ENCODE measurements around the gene ZNF428. TPM values are rescaled to one million over a fixed set of nuclear protein-coding genes. Genes with fewer than 3 reads are reported as not detected.

The ZNF428 gene
- total RNA-seq, 2 donors from 2014 or later, result 21.5 to 27.4 TPM

- peak overlapping the region; percentile 90 to 91 for H3K9ac ChIP-seq (ENCODE audit: low read depth in 2 of 2, low read length in 2 of 2)
- H3K9me3 ChIP-seq, result no peaks in the 10 kb centered on the region
- no peaks in the 10 kb centered on the region for H3K36me3 ChIP-seq
- H3K27ac ChIP-seq, result peak overlapping the region; percentile 84
- no peak for TF ChIP-seq CTCF (IDR thresholded peaks at IDR 0.05)
- peaks cover 20% of the 10 kb centered on the region for H3K4me1 ChIP-seq
- no peaks in the 10 kb centered on the region for H3K27me3 ChIP-seq
- intact Hi-C loops (cut with DNase I), result loop anchor here (10.0 kb wide), 1 partner anchor 61 kb away; the partner anchor contains the start of gene ZNF575
- H3K4me3 ChIP-seq, result peak overlapping the region; percentile 75
- DNase-seq, result peak; percentile 37
Observed at GRCh38 chr19:43595605-43595998, 23.8 kb downstream of the ZNF428 start.

- intact Hi-C loops (cut with DNase I), result loop anchor here (10.0 kb wide), 1 partner anchor 60 kb away; the partner anchor contains the start of gene ZNF575
- H3K4me1 ChIP-seq, result peaks cover 20% of the 10 kb centered on the region
Observed at GRCh38 chr19:43594710-43595604, 24.5 kb downstream of the ZNF428 start.

GRCh38 chr19:43594081-43594697, 25.2 kb downstream of the ZNF428 start:
- no peak for TF ChIP-seq CTCF (IDR thresholded peaks at IDR 0.05)
- Histone ChIP-seq H3K9ac (ENCODE audit: low read depth in 2 of 2, low read length in 2 of 2) (peak overlapping the region in 1 of 2 donors; percentile 14), H3K36me3 (no peaks in the 10 kb centered on the region), H3K27me3 (no peaks in the 10 kb centered on the region), H3K27ac (peak overlapping the region; percentile 84), H3K4me3 (peak overlapping the region; percentile 75), H3K4me1 (peaks cover 20% of the 10 kb centered on the region), H3K9me3 (no peaks in the 10 kb centered on the region)
- intact Hi-C loops (cut with DNase I), result loop anchor here (10.0 kb wide), 1 partner anchor 59 kb away; the partner anchor contains the start of gene ZNF575
- DNase-seq, result no peak

More at GRCh38 chr19:43594710-43595604, 24.5 kb downstream of the ZNF428 start:
- peak; percentile 61 for DNase-seq
- TF ChIP-seq CTCF (IDR thresholded peaks at IDR 0.05), result peak; percentile 80
- H3K27me3 ChIP-seq, result no peaks in the 10 kb centered on the region
- H3K9me3 ChIP-seq, result no peaks in the 10 kb centered on the region
- peak overlapping the region; percentile 84 for H3K27ac ChIP-seq
- H3K9ac ChIP-seq (ENCODE audit: low read depth in 2 of 2, low read length in 2 of 2), result peak overlapping the region; percentile 90 to 91
- peak overlapping the region; percentile 75 for H3K4me3 ChIP-seq
- no peaks in the 10 kb centered on the region for H3K36me3 ChIP-seq

- no peak overlapping the region for H3K9ac ChIP-seq (ENCODE audit: low read depth in 2 of 2, low read length in 2 of 2)
- intact Hi-C loops (cut with DNase I), result loop anchor here (10.0 kb wide), 1 partner anchor 58 kb away; the partner anchor contains the start of gene ZNF575
- H3K27me3 ChIP-seq, result no peaks in the 10 kb centered on the region
- no peak overlapping the region for H3K4me3 ChIP-seq
- peaks cover 18% of the 10 kb centered on the region for H3K4me1 ChIP-seq
- no peaks in the 10 kb centered on the region for H3K9me3 ChIP-seq
- no peaks in the 10 kb centered on the region for H3K36me3 ChIP-seq
- no peak for DNase-seq
- no peak for TF ChIP-seq CTCF (IDR thresholded peaks at IDR 0.05)
- H3K27ac ChIP-seq, result no peak overlapping the region
Observed at GRCh38 chr19:43592800-43593350, 26.6 kb downstream of the ZNF428 start.

Measured in colonic mucosa (tissue), 4 donors.